Left lung (tissue), 10 donors: ENCODE results near the gene PRELP. TPM values are rescaled to one million over a fixed set of nuclear protein-coding genes. Genes with fewer than 3 reads are reported as not detected.

Source experiments
- ATAC-seq: fragments of 200-7000 bp; cut with Tn5 transposase; one replicate; pipeline ENCODE4 v1.9.1; 2020; ENCODE audit warnings: moderate library complexity
- DNase-seq, 4 donors: peaks; one replicate each; pipeline ENCODE4 v3.0.0-alpha.2; 2013 to 2020
- H3K27ac ChIP-seq, 2 donors: fragments of 200-600 bp; sonication (generic) in 1 of 2; one replicate each; pipeline versions ENCODE4 v1.5.0 to v1.8.0; 2020 to 2021
- H3K27me3 ChIP-seq, 2 donors: fragments of 200-600 bp; sonication (generic) in 1 of 2; one replicate each; pipeline versions ENCODE4 v1.5.0 to v1.8.0; 2020 to 2021
- H3K36me3 ChIP-seq, 2 donors: fragments of 200-600 bp; sonication (generic) in 1 of 2; one replicate each; pipeline versions ENCODE4 v1.5.0 to v1.8.0; 2020 to 2021
- H3K4me1 ChIP-seq, 2 donors: fragments of 200-600 bp; one replicate each; pipeline ENCODE4 v1.8.0; 2021
- H3K4me3 ChIP-seq, 2 donors: fragments of 200-600 bp; sonication (generic) in 1 of 2; one replicate each; pipeline versions ENCODE4 v1.5.0 to v1.8.0; 2020 to 2021; ENCODE audit warnings: mild to moderate bottlenecking in 1 of 2
- H3K9me3 ChIP-seq, 2 donors: fragments of 200-600 bp; sonication (generic) in 1 of 2; one replicate each; pipeline versions ENCODE4 v1.5.0 to v1.8.0; 2020 to 2021
- intact Hi-C, 2 donors: fragments of 100-400 bp; cut with DNase I; formaldehyde crosslinking; loops; one replicate each; pipeline versions ENCODE4 v1.11.2 to v1.14.2; 2022
- polyA plus RNA-seq, 6 donors: library from polyadenylated mRNA; unstranded; fragments of 120-200 nt; gene quantifications; one replicate each; pipeline ENCODE4 v1.2.1, GENCODE V29; 2013; ENCODE audit not compliant: insufficient read length in 6 of 6
- total RNA-seq, 2 donors: library from RNA; stranded (reverse); fragmentation: NEBNext Ultra II Directional; extraction: Animal tissue kit (Norgen Biotek cat#: 25700); gene quantifications; one replicate each; pipeline ENCODE4 v1.2.1, GENCODE V29; 2021
- TF ChIP-seq, protein P1 (sequence below), 2 donors: fragments of 200-600 bp; sonication (generic) in 1 of 2; IDR thresholded peaks; one replicate each; pipeline versions ENCODE4 v1.5.0 to v1.8.0; 2021; ENCODE audit warnings: antibody characterized with exemption in 2 of 2
- donor health status: DM: no; HTN: yes; CAD: no.
- donor health status: DM: no; HTN: no; CAD: no.

PRELP gene
- total and polyA plus RNA-seq, 8 donors: 1.3 to 20.5 (median 2.4) TPM

DNA sequence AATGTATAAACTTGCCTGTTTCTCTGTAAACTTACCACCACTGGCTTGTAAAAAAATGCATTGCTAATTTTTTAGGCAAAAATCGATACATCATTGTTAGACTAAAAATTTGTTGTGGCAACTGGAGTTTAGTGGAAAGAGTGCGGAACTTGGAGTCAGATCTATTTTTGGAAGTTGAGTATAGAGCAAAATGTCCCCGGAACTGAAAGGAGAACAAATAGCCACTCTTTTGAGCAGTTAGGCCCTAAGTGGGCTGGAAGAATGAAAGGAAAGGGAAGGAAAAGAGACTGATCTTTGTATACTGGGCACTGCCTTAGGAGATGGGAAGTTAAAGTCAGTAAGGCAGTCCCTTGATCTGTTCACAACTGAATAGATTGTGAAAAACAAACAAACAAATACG, 48.5 kb downstream of the PRELP start:
- peaks cover 0 to 4% of the 10 kb centered on the region in 2 donors for H3K4me1 ChIP-seq
- TF ChIP-seq, protein P1, sequence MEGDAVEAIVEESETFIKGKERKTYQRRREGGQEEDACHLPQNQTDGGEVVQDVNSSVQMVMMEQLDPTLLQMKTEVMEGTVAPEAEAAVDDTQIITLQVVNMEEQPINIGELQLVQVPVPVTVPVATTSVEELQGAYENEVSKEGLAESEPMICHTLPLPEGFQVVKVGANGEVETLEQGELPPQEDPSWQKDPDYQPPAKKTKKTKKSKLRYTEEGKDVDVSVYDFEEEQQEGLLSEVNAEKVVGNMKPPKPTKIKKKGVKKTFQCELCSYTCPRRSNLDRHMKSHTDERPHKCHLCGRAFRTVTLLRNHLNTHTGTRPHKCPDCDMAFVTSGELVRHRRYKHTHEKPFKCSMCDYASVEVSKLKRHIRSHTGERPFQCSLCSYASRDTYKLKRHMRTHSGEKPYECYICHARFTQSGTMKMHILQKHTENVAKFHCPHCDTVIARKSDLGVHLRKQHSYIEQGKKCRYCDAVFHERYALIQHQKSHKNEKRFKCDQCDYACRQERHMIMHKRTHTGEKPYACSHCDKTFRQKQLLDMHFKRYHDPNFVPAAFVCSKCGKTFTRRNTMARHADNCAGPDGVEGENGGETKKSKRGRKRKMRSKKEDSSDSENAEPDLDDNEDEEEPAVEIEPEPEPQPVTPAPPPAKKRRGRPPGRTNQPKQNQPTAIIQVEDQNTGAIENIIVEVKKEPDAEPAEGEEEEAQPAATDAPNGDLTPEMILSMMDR (IDR thresholded peaks at IDR 0.05): no peak

DNA sequence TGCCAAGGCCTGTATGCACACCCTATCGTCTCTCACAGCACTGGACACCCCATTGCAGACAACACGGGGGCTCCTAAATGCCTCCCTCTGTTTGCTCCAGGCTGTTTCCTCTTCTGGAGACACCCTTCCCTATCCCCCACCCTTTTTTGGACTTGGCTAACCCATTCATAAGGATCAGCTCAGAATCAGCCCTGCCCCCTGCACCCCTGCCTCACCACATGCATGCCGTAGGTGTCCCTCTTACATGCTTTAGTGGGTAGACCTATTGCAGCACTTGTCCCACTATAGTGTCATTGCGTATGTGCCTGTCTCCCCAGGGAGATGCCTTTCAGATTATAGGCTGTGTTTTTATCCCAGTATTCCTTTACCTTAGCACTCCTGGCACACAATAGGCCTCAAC, 49.2 kb downstream of the PRELP start:
- H3K9me3 ChIP-seq: no peaks in the 10 kb centered on the region
- intact Hi-C loops: no loop called here

More for the DNA sequence above, 48.5 kb downstream of the PRELP start:
- ATAC-seq: no peak
- intact Hi-C loops: no loop called here
- no peak for DNase-seq
- no peak overlapping the region for H3K4me3 ChIP-seq
- no peak overlapping the region for H3K27ac ChIP-seq
- no peaks in the 10 kb centered on the region for H3K36me3 ChIP-seq
- H3K27me3 ChIP-seq: no peaks in the 10 kb centered on the region
- H3K9me3 ChIP-seq: no peaks in the 10 kb centered on the region

DNA sequence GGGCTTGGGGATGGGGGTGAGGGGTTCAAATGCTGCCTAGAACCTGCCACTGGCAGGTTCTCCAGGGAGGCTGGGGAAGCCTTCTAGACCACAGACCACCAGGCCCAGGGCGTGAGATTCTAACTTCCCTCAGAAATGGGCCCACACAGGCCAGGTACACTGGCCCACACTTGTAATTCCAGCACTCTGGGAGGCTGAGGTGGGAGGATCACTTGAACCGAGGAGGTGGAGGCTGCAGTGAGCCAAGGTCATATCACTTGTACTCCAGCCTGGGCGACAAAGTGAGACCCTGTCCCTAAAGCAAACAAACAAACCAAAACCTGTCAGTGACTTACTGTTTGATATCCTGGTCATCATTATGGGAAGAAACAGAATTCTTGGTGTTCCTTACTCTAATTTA, 50.1 kb downstream of the PRELP start:
- no peak overlapping the region for H3K27ac ChIP-seq
- intact Hi-C loops: no loop called here
- no peak for DNase-seq
- no peaks in the 10 kb centered on the region for H3K9me3 ChIP-seq
- H3K4me1 ChIP-seq: peaks cover 0 to 4% of the 10 kb centered on the region in 2 donors
- no peak overlapping the region for H3K4me3 ChIP-seq
- H3K27me3 ChIP-seq: no peaks in the 10 kb centered on the region
- no peaks in the 10 kb centered on the region for H3K36me3 ChIP-seq
- no peak for ATAC-seq
- TF ChIP-seq, protein P1 (IDR thresholded peaks at IDR 0.05): no peak

More for the DNA sequence above, 49.2 kb downstream of the PRELP start:
- no peak overlapping the region for H3K4me3 ChIP-seq
- H3K27ac ChIP-seq: no peak overlapping the region
- H3K4me1 ChIP-seq: peaks cover 0 to 4% of the 10 kb centered on the region in 2 donors
- H3K27me3 ChIP-seq: no peaks in the 10 kb centered on the region
- no peaks in the 10 kb centered on the region for H3K36me3 ChIP-seq
- TF ChIP-seq, protein P1 (IDR thresholded peaks at IDR 0.05): no peak
- DNase-seq (no peak), ATAC-seq (no peak)

DNA sequence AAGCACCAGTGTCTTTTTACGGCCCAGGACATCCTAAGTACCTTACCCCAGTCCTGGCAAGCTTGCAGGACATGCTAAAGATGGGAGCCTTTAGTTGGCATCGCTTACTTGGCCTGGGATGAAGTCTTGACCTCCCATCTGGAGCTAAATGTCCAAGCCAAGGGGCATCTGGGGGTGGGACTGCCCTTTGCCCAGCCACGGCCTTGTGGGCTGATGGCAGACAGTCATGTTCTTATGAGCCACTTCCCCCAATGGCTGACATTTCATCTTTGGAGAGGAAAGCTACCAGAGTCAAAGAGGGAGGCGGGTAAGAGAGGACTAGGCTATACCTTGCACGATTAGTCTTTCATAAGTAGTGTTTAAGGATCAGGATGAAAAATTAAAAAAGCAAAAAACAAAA, 50.5 kb downstream of the PRELP start:
- Histone ChIP-seq H3K36me3 (no peaks in the 10 kb centered on the region), H3K4me3 (no peak overlapping the region), H3K4me1 (peaks cover 0 to 4% of the 10 kb centered on the region in 2 donors), H3K27me3 (no peaks in the 10 kb centered on the region), H3K9me3 (no peaks in the 10 kb centered on the region), H3K27ac (no peak overlapping the region)
- TF ChIP-seq, protein P1 (IDR thresholded peaks at IDR 0.05): no peak
- ATAC-seq (no peak), DNase-seq (no peak)
- intact Hi-C loops: no loop called here

DNA sequence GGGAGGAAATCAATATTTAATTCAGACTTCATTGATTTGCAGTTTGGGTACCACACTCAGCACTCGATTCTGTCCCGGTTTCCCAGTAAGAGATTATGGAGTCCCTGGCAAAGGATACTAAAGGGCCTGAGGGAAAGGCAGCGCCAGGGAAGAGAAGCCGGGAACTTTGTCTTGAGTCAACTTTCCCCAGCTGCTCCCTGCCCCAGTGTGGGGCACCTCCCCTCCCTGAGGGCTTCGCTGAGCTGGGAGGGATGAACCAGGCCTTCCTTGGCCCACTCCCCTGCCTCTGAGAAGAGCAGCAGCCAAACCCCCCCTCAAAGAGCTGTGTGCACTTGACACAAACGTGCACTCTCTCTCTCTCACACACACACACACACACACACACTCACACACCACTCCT, 51.0 kb downstream of the PRELP start:
- TF ChIP-seq, protein P1 (IDR thresholded peaks at IDR 0.05): no peak
- Histone ChIP-seq H3K27me3 (no peaks in the 10 kb centered on the region), H3K9me3 (no peaks in the 10 kb centered on the region), H3K4me3 (no peak overlapping the region), H3K27ac (no peak overlapping the region), H3K36me3 (no peaks in the 10 kb centered on the region), H3K4me1 (peaks cover 0 to 4% of the 10 kb centered on the region in 2 donors)
- ATAC-seq: peak; percentile 34
- no peak for DNase-seq
- intact Hi-C loops: no loop called here
